OCI-LY7 (cell line): ENCODE results near the gene CCL21. TPM values are rescaled to one million over a fixed set of nuclear protein-coding genes. Genes with fewer than 3 reads are reported as not detected.

Experiments used
- BruUV-seq: library from RNA; stranded (reverse); fragments of 400-500 nt; replicated peaks from 2 replicates; lab custom pipeline; 2021; lab: Mats Ljungman, UMichigan
- CTCF ChIA-PET: fragments of 300-600 bp; sonication (Branson Sonifier 250); formaldehyde crosslinking; loops from one replicate; lab custom pipeline; 2022; ENCODE audit warnings: antibody characterized with exemption; ENCODE audit not compliant: unreplicated experiment; lab: Charles Lee
- POLR2A ChIA-PET: fragments of 300-600 bp; sonication (Branson Sonifier 250); formaldehyde crosslinking; loops from one replicate; lab custom pipeline; 2022; ENCODE audit warnings: antibody characterized with exemption; lab: Charles Lee
- DNase-seq: peaks from one replicate; pipeline ENCODE4 v3.0.0-alpha.2; 2015; ENCODE audit warnings: low spot score
- H2AFZ ChIP-seq: fragments of 200-600 bp; sonication (generic), shearing (Covaris generic); 2 replicates; pipeline ENCODE4 v1.6.1; 2014; ENCODE audit warnings: mild to moderate bottlenecking, antibody characterized with exemption, low read length, moderate library complexity
- H3K27ac ChIP-seq: fragments of 200-600 bp; sonication (generic); 2 replicates; pipeline ENCODE4 v1.5.1; 2014; ENCODE audit warnings: mixed run types, low read depth, mild to moderate bottlenecking, moderate library complexity, low read length, inconsistent platforms; ENCODE audit not compliant: poor library complexity, severe bottlenecking
- H3K36me3 ChIP-seq: fragments of 200-600 bp; sonication (generic); 2 replicates; pipeline ENCODE4 v1.6.1; 2014; ENCODE audit warnings: mild to moderate bottlenecking, antibody characterized with exemption, low read length, moderate library complexity, mixed read lengths; ENCODE audit not compliant: insufficient read depth
- H3K4me1 ChIP-seq: fragments of 200-600 bp; sonication (generic); 2 replicates; pipeline ENCODE4 v1.5.1; 2014; ENCODE audit warnings: mild to moderate bottlenecking, low read length; ENCODE audit not compliant: insufficient read depth, poor library complexity, severe bottlenecking
- H3K4me2 ChIP-seq: fragments of 200-600 bp; sonication (generic); 2 replicates; pipeline ENCODE4 v1.6.1; 2014; ENCODE audit warnings: mild to moderate bottlenecking, low read length
- H3K4me3 ChIP-seq: fragments of 200-600 bp; sonication (generic); 2 replicates; pipeline ENCODE4 v1.5.1; 2014; ENCODE audit warnings: mild to moderate bottlenecking, low read depth, low read length; ENCODE audit not compliant: poor library complexity, severe bottlenecking
- H3K79me2 ChIP-seq: fragments of 200-600 bp; sonication (generic); 2 replicates; pipeline ENCODE4 v1.6.1; 2016; ENCODE audit warnings: low read depth, mild to moderate bottlenecking, low read length, moderate library complexity, mixed read lengths; ENCODE audit not compliant: insufficient read depth
- H3K9me2 ChIP-seq: fragments of 200-600 bp; sonication (generic); 2 replicates; pipeline ENCODE4 v1.6.1; 2016; ENCODE audit warnings: mild to moderate bottlenecking, low read length, mixed read lengths; ENCODE audit not compliant: insufficient read depth
- H3K9me3 ChIP-seq: fragments of 200-600 bp; sonication (generic); 2 replicates; pipeline ENCODE4 v1.6.1; 2014; ENCODE audit warnings: mild to moderate bottlenecking, mixed run types, low read length, mixed read lengths
- H4K20me1 ChIP-seq: fragments of 200-600 bp; sonication (generic); 2 replicates; pipeline ENCODE4 v1.6.1; 2014; ENCODE audit warnings: mild to moderate bottlenecking, antibody characterized with exemption, low read length, moderate library complexity, mixed read lengths; ENCODE audit not compliant: insufficient read depth
- CTCF ChIP-seq: fragments of 200-600 bp; sonication (generic); conservative IDR thresholded peaks from 2 replicates; pipeline ENCODE4 v1.5.1; 2014; ENCODE audit warnings: mild to moderate bottlenecking, antibody characterized with exemption, low read length, moderate library complexity, mixed read lengths
- EZH2phosphoT487 ChIP-seq: fragments of 200-600 bp; sonication (generic); IDR thresholded peaks from 2 replicates; pipeline ENCODE4 v1.6.1; 2018; ENCODE audit warnings: low read depth, borderline replicate concordance, mild to moderate bottlenecking, mixed run types, antibody characterized with exemption, low read length, moderate library complexity, mixed read lengths
- intact Hi-C: fragments of 100-400 bp; cut with micrococcal nuclease; formaldehyde crosslinking; loops from one replicate; pipeline ENCODE4 v1.10.0; 2022; ENCODE audit not compliant: unreplicated experiment
- total RNA-seq, 2 experiments: library from RNA; depleted of rRNA in 1 of 2; stranded (reverse); fragments of >200 nt in 1 of 2; shearing (Covaris generic) in 1 of 2; gene quantifications; 2 replicates each; pipeline ENCODE4 v1.2.3, GENCODE V29; 2014 to 2022

The CCL21 gene
- total RNA-seq, 2 experiments from 2014 or later, result not detected

- H3K27ac ChIP-seq, result no peak overlapping the region
- H3K9me2 ChIP-seq, result no peaks in the 10 kb centered on the region
- ChIA-PET CTCF (interaction anchor here (0.6 to 1.2 kb wide), 4 partner anchors 18 to 1092 kb away, joined by 3 to 8 read pairs (median 4); partner anchors contain the start of gene GALT), POLR2A (interaction anchor here (0.6 to 2.1 kb wide), 5 partner anchors 19 to 434 kb away, joined by 3 to 9 read pairs (median 5); partner anchors contain the start of genes GALT and SIGMAR1)
- no TSS peak for BruUV-seq
- no peaks in the 10 kb centered on the region for H3K9me3 ChIP-seq
- no peak for DNase-seq
- no peaks in the 10 kb centered on the region for H3K79me2 ChIP-seq
- peak overlapping the region; percentile 57 for H3K4me2 ChIP-seq
- no peaks in the 10 kb centered on the region for H4K20me1 ChIP-seq
- TF ChIP-seq CTCF (no peak), EZH2phosphoT487 (no peak)
- H2AFZ ChIP-seq, result no peak overlapping the region; the same call in 1 of the 2 replicates
- H3K4me3 ChIP-seq, result peak overlapping the region; percentile 96
- peaks cover 13% of the 10 kb centered on the region for H3K4me1 ChIP-seq
- H3K36me3 ChIP-seq, result peaks cover 4% of the 10 kb centered on the region; the same call in 1 of the 2 replicates
- intact Hi-C loops, result loop anchor here (1.0 kb wide), 1 partner anchor 19 kb away; the partner anchor contains the start of gene GALT
Measured at GRCh38 chr9:34665067-34665380, 44.9 kb downstream of the CCL21 start.

DNA sequence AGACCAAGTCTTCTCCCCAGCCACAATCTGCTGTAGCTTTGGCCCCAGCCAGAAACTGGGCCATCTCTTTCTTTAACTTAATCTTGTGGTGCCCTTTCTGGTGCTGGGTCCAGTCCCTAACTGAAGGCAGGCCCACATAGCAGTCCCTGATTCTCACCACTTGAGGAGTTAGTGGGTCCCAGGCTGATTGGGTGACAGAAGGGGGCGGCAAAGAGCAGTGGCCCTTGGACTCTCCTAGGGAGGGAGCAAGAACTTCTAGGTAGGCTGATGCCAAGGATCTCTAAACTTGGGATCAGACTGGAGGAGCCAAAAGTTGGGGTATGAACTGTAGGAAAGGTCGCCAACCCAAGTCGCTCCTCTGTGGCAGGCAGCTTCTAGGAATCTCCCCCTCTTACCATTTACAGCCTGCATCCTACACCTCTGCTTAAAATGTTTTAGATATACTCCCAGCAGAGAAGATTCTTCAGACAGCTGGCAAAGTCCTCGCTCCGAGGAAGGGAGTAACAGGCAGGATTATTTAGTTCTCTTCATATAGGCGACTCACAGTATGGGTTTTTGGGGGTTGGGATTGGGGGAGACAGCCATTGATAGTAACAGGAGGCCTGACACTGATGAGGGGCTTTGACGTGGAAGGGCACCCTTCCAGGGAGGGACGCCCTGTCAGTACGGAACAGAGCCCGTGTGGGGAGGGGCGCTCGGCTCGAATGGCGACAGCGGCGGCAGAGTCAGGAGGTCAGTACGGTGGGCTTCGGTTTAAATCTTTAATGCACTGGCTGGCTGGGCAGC, 45.5 kb downstream of the CCL21 start:
- peak; percentile 97 for TF ChIP-seq CTCF
- TF ChIP-seq EZH2phosphoT487, result no peak
- BruUV-seq, result no TSS peak
- H3K4me1 ChIP-seq, result peaks cover 13% of the 10 kb centered on the region
- DNase-seq, result peak; percentile 77
- no peak overlapping the region; the same call in 1 of the 2 replicates for H2AFZ ChIP-seq
- no peak overlapping the region for H3K27ac ChIP-seq
- CTCF ChIA-PET, result interaction anchor here (0.9 to 1.2 kb wide), 2 partner anchors 18 to 26 kb away, joined by 3 to 4 read pairs; no protein-coding TSS in a partner anchor
- H3K36me3 ChIP-seq, result no peaks in the 10 kb centered on the region; the same call in 1 of the 2 replicates
- no peaks in the 10 kb centered on the region for H3K9me2 ChIP-seq
- no peaks in the 10 kb centered on the region for H4K20me1 ChIP-seq
- POLR2A ChIA-PET, result interaction anchor here (0.7 to 2.1 kb wide), 4 partner anchors 18 to 435 kb away, joined by 3 to 9 read pairs (median 6); partner anchors contain the start of genes GALT and SIGMAR1
- H3K4me2 ChIP-seq, result peak overlapping the region; percentile 57
- H3K79me2 ChIP-seq, result no peaks in the 10 kb centered on the region
- no peaks in the 10 kb centered on the region for H3K9me3 ChIP-seq
- intact Hi-C loops, result loop anchor here (1.0 kb wide), 2 partner anchors 18 to 38 kb away; partner anchors contain the start of gene GALT
- peak overlapping the region; percentile 96 for H3K4me3 ChIP-seq
